NCI-H748 treated with DMSO at 0.1 percent for 48 hours (cell line): ENCODE data around the gene TMPRSS7.
A peak's percentile ranks its signal among the peaks of the same experiment; 100 is the strongest.
"Not testable (repeated sequence)": the region's sequence is repeated elsewhere in the genome, so short reads cannot be mapped to it uniquely, and the experiment has no call there.

Experiments
- DNase-seq: peaks from one replicate; lab custom pipeline; 2025; lab: John Stamatoyannopoulos, UW

The TMPRSS7 gene

GRCh38 chr3:112061152-112061551 is 26.6 kb downstream of the TMPRSS7 start:
- no peak for DNase-seq

- not testable (repeated sequence) for DNase-seq
Observed at GRCh38 chr3:112072387-112073060, 38.0 kb downstream of the TMPRSS7 start.

- no peak for DNase-seq
Observed at GRCh38 chr3:112074006-112074405, 39.5 kb downstream of the TMPRSS7 start.

GRCh38 chr3:112074616-112075497 is 40.3 kb downstream of the TMPRSS7 start:
- DNase-seq: peak; percentile 80

- no peak for DNase-seq
Observed at GRCh38 chr3:112078125-112079083, 43.9 kb downstream of the TMPRSS7 start.

- no peak for DNase-seq
Observed at GRCh38 chr3:112083239-112083638, 48.7 kb downstream of the TMPRSS7 start.

GRCh38 chr3:112084980-112085705 is 50.6 kb downstream of the TMPRSS7 start:
- DNase-seq: no peak

- no peak for DNase-seq
Observed at GRCh38 chr3:112085735-112086075, 51.2 kb downstream of the TMPRSS7 start.

GRCh38 chr3:112086076-112086854 is 51.7 kb downstream of the TMPRSS7 start, which contains the start of gene C3orf52:
Gene C3orf52, plus strand, starts transcription at chr3:112086389. Its CDS starts 19 bp downstream, at chr3:112086408.
- DNase-seq: peak; percentile 61

GRCh38 chr3:112086875-112087524 is 52.5 kb downstream of the TMPRSS7 start:
- DNase-seq: no peak

GRCh38 chr3:112087746-112088145 is 53.2 kb downstream of the TMPRSS7 start:
- DNase-seq: no peak

- no peak for DNase-seq
Observed at GRCh38 chr3:112088944-112089343, 54.4 kb downstream of the TMPRSS7 start.

- no peak for DNase-seq
Observed at GRCh38 chr3:112089956-112090886, 55.7 kb downstream of the TMPRSS7 start.

GRCh38 chr3:112090887-112091586 is 56.5 kb downstream of the TMPRSS7 start:
- no peak for DNase-seq

- no peak for DNase-seq
Observed at GRCh38 chr3:112092496-112093179, 58.1 kb downstream of the TMPRSS7 start.

GRCh38 chr3:112093180-112093522 is 58.6 kb downstream of the TMPRSS7 start:
- DNase-seq: no peak

GRCh38 chr3:112095731-112096130 is 61.2 kb downstream of the TMPRSS7 start:
- no peak for DNase-seq

- DNase-seq: no peak
Observed at GRCh38 chr3:112096176-112096575, 61.6 kb downstream of the TMPRSS7 start.
